Cardiac septum (tissue), 1 donor: ENCODE measurements around the gene PCDHGA7. TPM values are rescaled to one million over a fixed set of nuclear protein-coding genes. Genes with fewer than 3 reads are reported as not detected.
"Not testable (repeated sequence)": the region's sequence is repeated elsewhere in the genome, so short reads cannot be mapped to it uniquely, and the experiment has no call there.

Experiments used
- DNase-seq: peaks from one replicate; pipeline ENCODE4 v3.0.0-alpha.2; 2020; ENCODE audit warnings: low spot score
- intact Hi-C: fragments of 100-400 bp; cut with DNase I; formaldehyde crosslinking; loops from one replicate; pipeline ENCODE4 v1.14.0; 2022
- long read RNA-seq: library from polyadenylated mRNA; unstranded; transcript quantifications from one replicate; pipeline ENCODE4 v2.0.0, GENCODE V29; 2021
- total RNA-seq: library from RNA; stranded (reverse); fragmentation: NEBNext Ultra II Directional; extraction: Animal tissue kit (Norgen Biotek cat#: 25700); gene quantifications from one replicate; pipeline ENCODE4 v1.2.1, GENCODE V29; 2021
- donor health status: DM: no; HTN: no; CAD: no.

Gene PCDHGA7
- total RNA-seq: 11.8 TPM
- long read RNA-seq, partial matches to known transcripts: 0 of 1 reads
- long read RNA-seq, other reads (novel, unspliced or antisense): 0 of 1 reads

DNA sequence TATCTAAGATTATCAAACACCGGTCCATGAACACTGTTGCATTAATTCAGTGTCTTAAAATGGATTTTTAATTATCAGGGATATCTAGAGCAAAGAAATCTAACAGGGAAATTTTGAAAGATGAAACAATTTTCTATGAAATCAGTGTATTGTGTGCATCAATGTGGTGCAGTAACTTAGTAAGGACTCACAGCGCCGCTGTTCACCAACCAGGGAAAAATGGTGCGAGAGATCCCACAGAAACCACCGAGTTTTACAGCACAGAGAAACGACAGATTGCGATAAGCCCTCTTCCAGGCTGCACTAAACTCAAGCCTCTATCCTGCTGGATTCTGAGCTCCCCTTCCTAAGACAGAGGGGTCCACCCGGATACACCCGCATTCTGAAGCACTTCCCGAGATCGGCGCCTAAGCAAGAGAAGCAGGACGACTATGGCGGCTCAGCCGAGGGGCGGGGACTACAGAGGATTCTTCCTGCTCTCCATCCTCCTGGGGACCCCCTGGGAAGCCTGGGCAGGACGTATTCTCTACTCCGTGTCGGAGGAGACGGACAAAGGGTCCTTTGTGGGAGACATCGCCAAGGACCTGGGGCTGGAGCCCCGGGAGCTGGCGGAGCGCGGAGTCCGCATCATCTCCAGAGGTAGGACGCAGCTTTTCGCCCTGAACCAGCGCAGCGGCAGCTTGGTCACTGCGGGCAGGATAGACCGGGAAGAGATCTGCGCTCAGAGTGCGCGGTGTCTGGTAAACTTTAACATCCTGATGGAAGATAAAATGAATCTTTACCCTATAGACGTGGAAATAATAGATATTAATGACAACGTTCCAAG lies at the start of gene PCDHGA7:
TSS of gene PCDHGA7 (plus strand) at position 274 of the 826 bp plus-strand sequence. CDS start at position 432, 158 bp downstream.
- no peak for DNase-seq
- intact Hi-C loops: no loop called here

DNA sequence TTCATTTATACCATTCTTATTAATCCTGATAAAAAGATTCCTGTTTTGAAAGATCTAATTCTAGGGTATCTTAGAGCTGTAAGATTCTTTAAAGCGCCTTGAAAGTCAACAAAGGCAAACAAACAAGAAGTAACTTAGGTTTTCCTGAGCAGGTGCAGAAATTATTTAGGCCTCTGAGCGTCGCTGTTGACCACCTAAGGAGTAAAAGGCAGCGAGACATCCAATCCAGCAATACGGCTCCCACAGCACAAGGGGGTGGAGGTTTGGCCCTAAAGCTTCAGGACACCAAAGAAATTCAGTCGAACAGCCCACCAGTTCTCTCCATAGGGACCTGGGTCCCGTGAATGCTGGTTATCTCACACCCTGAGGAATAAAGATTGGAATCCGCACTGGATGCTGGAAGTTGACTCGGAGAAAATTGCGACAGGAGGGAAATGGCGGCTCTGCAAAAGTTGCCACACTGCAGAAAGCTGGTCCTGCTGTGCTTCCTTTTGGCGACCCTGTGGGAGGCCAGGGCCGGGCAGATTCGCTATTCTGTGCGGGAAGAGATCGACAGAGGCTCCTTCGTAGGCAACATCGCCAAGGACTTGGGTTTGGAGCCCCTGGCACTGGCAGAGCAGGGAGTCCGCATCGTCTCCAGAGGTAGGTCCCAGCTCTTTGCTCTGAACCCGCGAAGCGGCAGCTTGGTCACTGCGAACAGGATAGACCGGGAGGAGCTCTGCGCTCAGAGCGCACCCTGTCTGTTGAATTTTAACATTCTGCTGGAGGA lies 43.8 kb upstream of the PCDHGA7 start, which contains the start of gene PCDHGA2:
TSS of gene PCDHGA2 (plus strand) at position 223 of the 769 bp plus-strand sequence.
- no peak for DNase-seq

DNA sequence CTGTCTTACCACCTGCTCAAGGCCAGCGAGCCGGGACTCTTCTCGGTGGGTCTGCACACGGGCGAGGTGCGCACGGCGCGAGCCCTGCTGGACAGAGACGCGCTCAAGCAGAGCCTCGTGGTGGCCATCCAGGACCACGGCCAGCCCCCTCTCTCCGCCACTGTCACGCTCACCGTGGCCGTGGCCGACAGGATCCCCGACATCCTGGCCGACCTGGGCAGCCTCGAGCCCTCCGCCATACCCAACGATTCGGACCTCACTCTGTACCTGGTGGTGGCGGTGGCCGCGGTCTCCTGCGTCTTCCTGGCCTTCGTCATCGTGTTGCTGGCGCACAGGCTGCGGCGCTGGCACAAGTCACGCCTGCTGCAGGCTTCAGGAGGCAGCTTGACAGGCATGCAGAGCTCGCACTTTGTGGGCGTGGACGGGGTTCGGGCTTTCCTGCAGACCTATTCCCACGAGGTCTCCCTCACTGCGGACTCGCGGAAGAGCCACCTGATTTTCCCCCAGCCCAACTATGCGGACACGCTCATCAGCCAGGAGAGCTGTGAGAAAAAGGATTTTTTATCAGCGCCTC lies 41.7 kb upstream of the PCDHGA7 start:
- DNase-seq, intact Hi-C loops: not testable (repeated sequence)

More for the DNA sequence above, 43.8 kb upstream of the PCDHGA7 start, which contains the start of gene PCDHGA2:
- intact Hi-C loops: no loop called here

GRCh38 chr5:141342773-141343172 lies 39.8 kb upstream of the PCDHGA7 start:
- DNase-seq: no peak

DNA sequence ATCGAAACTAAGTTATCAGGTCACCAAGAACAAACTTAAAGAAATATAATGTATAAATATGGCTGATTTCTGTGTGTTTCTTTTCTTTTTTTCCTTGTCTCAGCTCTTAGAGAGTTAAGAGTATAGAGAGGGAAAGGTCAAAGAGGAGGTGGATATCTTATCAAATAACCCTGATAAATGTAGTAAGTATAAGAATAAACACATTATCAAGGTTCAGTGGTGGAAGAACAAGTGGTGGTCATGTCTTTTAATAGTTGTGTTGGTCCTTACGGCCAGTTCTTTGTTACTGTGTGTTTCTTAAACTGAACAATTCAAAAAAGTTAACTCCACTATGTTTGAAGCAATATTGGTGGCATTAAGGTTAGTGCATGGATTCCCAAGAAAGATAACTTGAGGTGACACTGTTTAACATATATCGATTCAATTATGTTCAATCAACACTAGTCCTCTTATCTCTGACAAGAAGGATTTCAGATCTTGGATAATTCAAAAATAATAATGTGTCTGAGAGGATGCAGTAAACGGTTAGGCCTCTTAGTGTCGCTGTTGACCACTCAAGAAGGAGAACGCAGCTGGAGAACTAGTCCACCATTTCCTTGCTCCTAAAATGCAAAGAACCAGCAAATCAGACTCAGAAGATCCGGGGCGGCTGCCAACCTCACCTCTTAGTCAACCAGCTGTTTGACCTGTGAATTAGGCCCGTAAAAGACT lies 39.1 kb upstream of the PCDHGA7 start, which contains the start of gene PCDHGA3:
TSS of gene PCDHGA3 (plus strand) at position 588 of the 711 bp plus-strand sequence. CDS start 205 bp downstream, outside the sequence.
- intact Hi-C loops: loop anchor here (2.0 kb wide), 1 partner anchor 217 kb away; no protein-coding TSS in a partner anchor
- no peak for DNase-seq

More at GRCh38 chr5:141342773-141343172, 39.8 kb upstream of the PCDHGA7 start:
- intact Hi-C loops: loop anchor here (2.0 kb wide), 1 partner anchor 218 kb away; no protein-coding TSS in a partner anchor

DNA sequence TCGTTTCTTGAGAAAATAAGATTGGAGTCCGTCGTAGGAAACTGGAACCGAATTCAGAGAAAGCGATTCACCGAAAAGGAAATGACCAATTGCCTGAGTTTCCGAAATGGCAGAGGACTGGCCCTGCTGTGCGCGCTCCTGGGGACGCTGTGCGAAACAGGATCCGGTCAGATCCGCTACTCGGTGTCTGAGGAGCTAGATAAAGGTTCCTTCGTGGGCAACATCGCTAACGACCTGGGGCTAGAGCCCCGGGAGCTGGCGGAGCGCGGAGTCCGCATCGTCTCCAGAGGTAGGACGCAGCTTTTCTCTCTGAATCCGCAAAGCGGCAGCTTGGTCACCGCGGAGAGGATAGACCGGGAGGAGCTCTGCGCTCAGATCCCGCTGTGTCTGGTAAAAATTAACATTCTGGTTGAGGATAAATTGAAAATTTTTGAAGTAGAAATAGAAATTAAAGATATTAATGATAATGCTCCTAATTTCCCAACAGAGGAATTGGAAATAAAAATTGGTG lies 38.5 kb upstream of the PCDHGA7 start:
- intact Hi-C loops: loop anchor here (2.0 kb wide), 1 partner anchor 217 kb away; no protein-coding TSS in a partner anchor
- no peak for DNase-seq

DNA sequence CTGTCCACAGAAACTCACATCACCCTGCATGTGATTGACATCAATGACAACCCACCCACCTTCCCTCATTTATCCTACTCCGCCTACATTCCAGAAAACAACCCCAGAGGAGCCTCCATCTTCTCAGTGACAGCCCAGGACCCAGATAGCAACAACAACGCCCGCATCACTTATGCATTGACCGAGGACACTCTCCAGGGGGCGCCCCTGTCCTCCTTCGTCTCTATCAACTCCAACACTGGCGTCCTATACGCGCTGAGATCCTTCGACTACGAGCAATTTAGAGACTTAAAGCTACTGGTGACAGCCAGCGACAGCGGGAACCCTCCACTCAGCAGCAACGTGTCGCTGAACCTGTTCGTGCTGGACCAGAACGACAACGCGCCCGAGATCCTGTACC lies 37.2 kb upstream of the PCDHGA7 start:
- intact Hi-C loops: no loop called here

GRCh38 chr5:141346017-141346416 lies 36.5 kb upstream of the PCDHGA7 start:
- intact Hi-C loops, DNase-seq: not testable (repeated sequence)

More for the DNA sequence above, 37.2 kb upstream of the PCDHGA7 start:
- no peak for DNase-seq

DNA sequence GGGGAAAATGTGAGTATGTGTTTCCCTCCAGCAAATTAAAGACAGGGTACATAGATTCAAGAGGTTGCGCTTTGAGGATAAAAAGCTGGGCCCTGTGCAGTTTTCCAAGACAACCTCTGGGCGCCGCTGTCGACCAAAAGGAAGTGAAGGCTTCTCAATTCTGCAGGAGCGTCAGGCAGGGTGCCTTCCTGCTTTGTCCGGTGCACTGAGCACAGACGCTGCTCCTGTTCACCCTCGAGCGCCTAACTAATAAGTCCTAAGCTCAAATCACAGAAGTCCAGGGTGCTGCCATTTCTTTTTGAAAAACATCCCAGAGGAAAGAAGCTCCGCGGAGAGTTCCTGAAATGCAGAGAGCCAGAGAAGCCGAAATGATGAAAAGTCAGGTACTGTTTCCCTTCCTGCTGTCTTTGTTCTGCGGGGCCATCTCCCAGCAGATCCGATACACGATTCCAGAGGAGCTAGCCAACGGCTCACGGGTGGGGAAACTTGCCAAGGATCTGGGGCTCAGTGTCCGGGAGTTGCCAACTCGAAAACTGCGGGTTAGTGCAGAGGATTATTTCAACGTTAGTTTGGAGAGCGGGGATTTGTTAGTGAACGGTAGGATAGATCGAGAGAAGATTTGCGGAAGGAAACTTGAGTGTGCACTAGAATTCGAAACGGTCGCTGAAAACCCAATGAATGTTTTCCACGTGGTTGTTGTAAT lies 32.5 kb upstream of the PCDHGA7 start, which contains the start of gene PCDHGB1:
TSS of gene PCDHGB1 (plus strand) at position 183 of the 703 bp plus-strand sequence. CDS start at position 345, 162 bp downstream.
- no peak for DNase-seq
- intact Hi-C loops: no loop called here

DNA sequence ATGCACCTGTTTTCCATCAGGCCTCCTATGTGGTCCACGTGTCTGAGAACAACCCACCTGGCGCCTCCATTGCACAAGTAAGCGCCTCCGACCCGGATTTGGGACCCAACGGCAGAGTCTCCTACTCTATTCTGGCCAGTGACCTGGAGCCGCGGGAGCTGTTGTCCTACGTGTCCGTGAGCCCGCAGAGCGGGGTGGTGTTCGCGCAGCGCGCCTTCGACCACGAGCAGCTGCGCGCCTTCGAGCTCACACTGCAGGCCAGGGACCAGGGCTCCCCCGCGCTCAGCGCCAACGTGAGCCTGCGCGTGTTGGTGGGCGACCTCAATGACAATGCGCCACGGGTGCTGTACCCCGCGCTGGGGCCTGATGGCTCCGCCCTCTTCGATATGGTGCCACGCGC lies 31.0 kb upstream of the PCDHGA7 start:
- no peak for DNase-seq
- intact Hi-C loops: no loop called here

GRCh38 chr5:141354900-141355469 lies 27.6 kb upstream of the PCDHGA7 start, which contains the start of gene PCDHGA4:
PCDHGA4 (plus strand) TSS chr5:141355021; CDS start chr5:141355108, 87 bp downstream.
- no peak for DNase-seq
- intact Hi-C loops: loop anchor here (5.0 kb wide), 1 partner anchor 47 kb away; the partner anchor contains the start of gene PCDHGA9

DNA sequence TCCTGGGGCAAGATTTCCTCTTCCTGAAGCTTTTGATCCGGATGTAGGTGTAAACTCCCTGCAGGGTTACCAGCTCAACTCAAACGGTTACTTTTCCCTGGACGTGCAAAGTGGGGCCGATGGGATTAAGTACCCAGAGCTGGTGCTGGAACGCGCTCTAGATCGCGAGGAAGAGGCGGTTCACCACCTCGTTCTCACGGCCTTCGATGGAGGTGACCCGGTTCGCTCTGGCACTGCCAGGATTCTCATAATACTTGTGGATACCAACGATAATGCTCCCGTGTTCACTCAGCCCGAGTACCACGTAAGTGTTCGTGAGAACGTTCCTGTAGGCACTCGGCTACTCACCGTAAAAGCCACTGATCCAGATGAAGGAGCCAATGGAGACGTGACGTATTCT lies 26.9 kb upstream of the PCDHGA7 start:
- DNase-seq: no peak
- intact Hi-C loops: loop anchor here (5.0 kb wide), 1 partner anchor 47 kb away; the partner anchor contains the start of gene PCDHGA9

DNA sequence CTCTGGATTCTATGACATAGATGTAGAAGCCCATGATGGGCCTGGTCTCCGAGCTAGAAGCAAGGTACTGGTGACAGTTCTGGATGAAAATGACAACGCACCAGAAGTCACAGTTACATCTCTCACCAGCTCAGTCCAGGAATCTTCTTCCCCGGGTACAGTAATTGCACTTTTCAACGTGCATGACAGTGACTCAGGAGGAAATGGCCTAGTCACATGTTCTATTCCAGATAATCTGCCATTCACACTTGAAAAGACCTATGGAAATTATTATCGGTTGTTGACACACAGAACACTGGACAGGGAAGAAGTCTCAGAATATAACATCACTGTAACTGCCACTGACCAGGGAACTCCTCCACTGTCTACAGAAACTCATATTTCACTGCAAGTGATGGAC lies 26.4 kb upstream of the PCDHGA7 start:
- intact Hi-C loops: loop anchor here (5.0 kb wide), 1 partner anchor 46 kb away; the partner anchor contains the start of gene PCDHGA9
- no peak for DNase-seq

DNA sequence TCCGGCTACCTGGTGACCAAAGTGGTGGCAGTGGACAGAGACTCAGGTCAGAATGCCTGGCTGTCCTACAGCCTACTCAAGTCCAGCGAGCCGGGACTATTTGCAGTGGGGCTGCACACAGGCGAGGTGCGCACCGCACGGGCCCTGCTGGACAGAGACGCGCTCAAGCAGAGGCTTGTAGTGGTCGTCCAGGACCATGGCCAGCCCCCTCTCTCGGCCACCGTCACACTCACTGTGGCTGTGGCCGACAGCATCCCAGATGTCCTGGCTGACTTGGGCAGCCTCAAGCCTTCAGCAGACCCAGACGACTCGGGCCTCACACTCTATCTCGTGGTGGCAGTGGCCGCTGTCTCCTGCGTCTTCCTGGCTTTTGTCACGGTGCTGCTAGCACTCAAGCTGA lies 25.6 kb upstream of the PCDHGA7 start:
- DNase-seq: peak; percentile 71
- intact Hi-C loops: loop anchor here (5.0 kb wide), 1 partner anchor 45 kb away; the partner anchor contains the start of gene PCDHGA9

GRCh38 chr5:141359790-141360426 lies 22.6 kb upstream of the PCDHGA7 start, which contains the start of gene PCDHGB2:
PCDHGB2 (plus strand) TSS chr5:141359994; CDS start chr5:141360136, 142 bp downstream.
- intact Hi-C loops: loop anchor here (5.0 kb wide), 1 partner anchor 42 kb away; the partner anchor contains the start of gene PCDHGA9
- peak; percentile 49 for DNase-seq

GRCh38 chr5:141360685-141361084 lies 21.9 kb upstream of the PCDHGA7 start:
- intact Hi-C loops: no loop called here
- DNase-seq: no peak
